ENCODE measurements around the gene CSTB. TPM values are rescaled to one million over a fixed set of nuclear protein-coding genes. Genes with fewer than 3 reads are reported as not detected.
A peak's percentile ranks its signal among the peaks of the same experiment; 100 is the strongest.

The CSTB gene
- total RNA-seq, 2 donors from 2014 or later, result 2.3 to 8.4 TPM

- no peak for TF ChIP-seq CTCF (IDR thresholded peaks at IDR 0.05)
- DNase-seq (ENCODE audit: low spot score), result no peak
- H3K27ac ChIP-seq, result no peak overlapping the region
- no peak overlapping the region for H3K4me3 ChIP-seq
- no peaks in the 10 kb centered on the region for H3K9me3 ChIP-seq
- peaks cover 3 to 21% of the 10 kb centered on the region in 2 donors for H3K4me1 ChIP-seq (ENCODE audit: control insufficient read depth in 1 of 2, low read depth in 2 of 2)
- peak; percentile 42 for ATAC-seq (ENCODE audit: insufficient number of reproducible peaks, low FRiP score, low read depth)
- H3K36me3 ChIP-seq, result peaks cover 11% of the 10 kb centered on the region
- H3K27me3 ChIP-seq (replicated peaks; ENCODE audit: insufficient read depth), result no peaks in the 10 kb centered on the region
These were observed 11.3 kb downstream of the CSTB start for GRCh38 chr21:43764576-43765495.

- no peak for TF ChIP-seq CTCF (IDR thresholded peaks at IDR 0.05)
- Histone ChIP-seq H3K27me3 (replicated peaks; ENCODE audit: insufficient read depth) (no peaks in the 10 kb centered on the region), H3K27ac (no peak overlapping the region), H3K4me3 (no peak overlapping the region), H3K36me3 (peaks cover 11% of the 10 kb centered on the region), H3K4me1 (ENCODE audit: control insufficient read depth in 1 of 2, low read depth in 2 of 2) (peaks cover 3 to 21% of the 10 kb centered on the region in 2 donors), H3K9me3 (no peaks in the 10 kb centered on the region)
- DNase-seq (ENCODE audit: low spot score) (no peak), ATAC-seq (ENCODE audit: insufficient number of reproducible peaks, low FRiP score, low read depth) (no peak)
These were observed 12.1 kb downstream of the CSTB start for GRCh38 chr21:43763901-43764523.

DNA sequence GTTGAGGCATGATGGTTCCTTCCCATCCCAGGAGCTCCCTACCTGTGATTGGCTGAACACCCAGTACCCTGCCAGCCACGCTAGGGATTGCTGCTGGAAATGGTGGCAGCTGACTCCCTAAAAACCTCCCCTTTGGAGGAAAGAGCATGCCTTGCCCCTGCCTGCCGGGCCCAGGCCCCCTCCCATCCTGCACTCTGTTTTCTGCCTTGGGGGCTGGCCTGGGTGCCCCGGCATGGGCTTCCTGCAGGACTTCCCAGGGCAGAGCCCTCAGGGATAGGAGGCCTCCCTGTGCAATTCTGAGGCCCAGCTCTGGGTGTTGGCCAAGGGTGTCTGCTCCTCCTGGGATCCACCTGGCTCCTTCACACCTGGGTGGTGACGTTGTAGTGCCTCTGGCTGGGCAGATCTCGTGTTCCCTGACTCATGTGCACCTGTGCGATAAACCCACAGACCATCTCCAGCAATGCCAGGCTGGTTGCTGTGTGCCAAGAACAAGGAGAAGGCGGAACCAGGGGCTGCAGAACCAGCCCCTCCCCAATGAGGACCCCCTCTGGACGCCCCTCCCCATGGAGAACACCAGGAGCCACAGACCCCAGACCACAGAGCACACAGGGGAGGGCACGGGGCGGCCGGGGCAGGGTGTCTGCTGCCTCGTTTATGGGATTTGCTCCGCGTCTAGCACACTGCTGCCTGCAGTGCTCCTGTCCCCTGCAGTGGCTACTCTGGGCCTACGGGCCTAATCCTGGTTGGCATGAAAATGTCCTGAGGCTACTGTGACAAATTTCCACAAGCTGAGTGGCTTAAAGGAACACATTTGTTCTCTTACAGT is 13.6 kb downstream of the CSTB start:
- no peak for DNase-seq (ENCODE audit: low spot score)
- Histone ChIP-seq H3K9me3 (no peaks in the 10 kb centered on the region), H3K27ac (no peak overlapping the region), H3K4me3 (no peak overlapping the region), H3K36me3 (peaks cover 11% of the 10 kb centered on the region), H3K27me3 (replicated peaks; ENCODE audit: insufficient read depth) (no peaks in the 10 kb centered on the region), H3K4me1 (ENCODE audit: control insufficient read depth in 1 of 2, low read depth in 2 of 2) (peaks cover 5 to 21% of the 10 kb centered on the region in 2 donors)
- no peak for TF ChIP-seq CTCF (IDR thresholded peaks at IDR 0.05)
- ATAC-seq (ENCODE audit: insufficient number of reproducible peaks, low FRiP score, low read depth), result no peak

DNA sequence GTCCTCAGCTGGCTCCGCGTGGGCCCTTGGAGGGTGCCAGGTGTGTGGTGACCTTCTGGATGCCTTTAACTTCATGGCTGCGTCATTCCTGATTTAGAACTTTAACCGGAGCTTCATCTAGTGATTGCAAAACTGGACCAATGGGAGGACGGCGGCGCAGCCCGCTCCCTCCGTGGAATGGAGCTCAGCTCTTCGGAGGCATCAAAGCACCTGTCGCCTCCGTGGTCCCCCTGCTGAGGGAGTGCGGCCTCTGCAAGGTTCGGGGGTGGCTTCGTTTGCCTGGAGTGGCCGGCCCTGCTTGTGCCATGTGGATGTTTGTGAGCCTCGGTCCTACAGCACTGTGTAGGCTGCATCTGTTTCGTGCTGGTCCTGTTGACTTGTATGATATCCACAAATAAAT is 14.2 kb downstream of the CSTB start:
- TF ChIP-seq CTCF (IDR thresholded peaks at IDR 0.05), result no peak
- H3K27ac ChIP-seq, result no peak overlapping the region
- H3K9me3 ChIP-seq, result no peaks in the 10 kb centered on the region
- peaks cover 11% of the 10 kb centered on the region for H3K36me3 ChIP-seq
- H3K4me3 ChIP-seq, result no peak overlapping the region
- DNase-seq (ENCODE audit: low spot score) (no peak), ATAC-seq (ENCODE audit: insufficient number of reproducible peaks, low FRiP score, low read depth) (no peak)
- H3K27me3 ChIP-seq (replicated peaks; ENCODE audit: insufficient read depth), result no peaks in the 10 kb centered on the region
- peaks cover 10 to 27% of the 10 kb centered on the region in 2 donors for H3K4me1 ChIP-seq (ENCODE audit: control insufficient read depth in 1 of 2, low read depth in 2 of 2)

Data from thoracic aorta (tissue), 2 donors.